ENCODE data around the gene HBZ.
"Not testable (repeated sequence)": the region's sequence is repeated elsewhere in the genome, so short reads cannot be mapped to it uniquely, and the experiment has no call there.

- TF ChIP-seq YY1 (IDR thresholded peaks at IDR 0.05; ENCODE audit: insufficient read depth, insufficient read length); ZNF274 (IDR thresholded peaks at IDR 0.05; ENCODE audit: low read depth, low read length); SUZ12 (IDR thresholded peaks at IDR 0.05; ENCODE audit: extremely low read depth, insufficient read depth, insufficient read length): not testable (repeated sequence)
Observed at GRCh38 chr16:164134-164823, 11.8 kb downstream of the HBZ start.

All from NT2/D1 (cell line).